GM12801 (cell line): ENCODE results near the gene CAMK1D.

Source experiments
- CTCF ChIP-seq: IDR thresholded peaks from one replicate; pipeline ENCODE4 v1.5.1; 2011; ENCODE audit warnings: control low read depth; ENCODE audit not compliant: insufficient read length; ENCODE audit errors: extremely low read depth

CAMK1D gene

GRCh38 chr10:12509016-12509793 is 159.9 kb downstream of the CAMK1D start:
- TF ChIP-seq CTCF: no peak

- TF ChIP-seq CTCF: no peak
Observed at GRCh38 chr10:12509794-12510100, 160.4 kb downstream of the CAMK1D start.

GRCh38 chr10:12510501-12510941 is 161.2 kb downstream of the CAMK1D start:
- TF ChIP-seq CTCF: no peak

- no peak for TF ChIP-seq CTCF
Observed at GRCh38 chr10:12510984-12511383, 161.6 kb downstream of the CAMK1D start.

GRCh38 chr10:12511651-12512050 is 162.3 kb downstream of the CAMK1D start:
- no peak for TF ChIP-seq CTCF

- no peak for TF ChIP-seq CTCF
Observed at GRCh38 chr10:12512332-12513002, 163.1 kb downstream of the CAMK1D start.

GRCh38 chr10:12513003-12513365 is 163.6 kb downstream of the CAMK1D start:
- TF ChIP-seq CTCF: no peak
